Measurements from ENCODE around the gene ZSCAN29. TPM values are rescaled to one million over a fixed set of nuclear protein-coding genes. Genes with fewer than 3 reads are reported as not detected.

ZSCAN29 gene
- total RNA-seq, 1 donor from 2014 or later = 18.2 TPM

DNA sequence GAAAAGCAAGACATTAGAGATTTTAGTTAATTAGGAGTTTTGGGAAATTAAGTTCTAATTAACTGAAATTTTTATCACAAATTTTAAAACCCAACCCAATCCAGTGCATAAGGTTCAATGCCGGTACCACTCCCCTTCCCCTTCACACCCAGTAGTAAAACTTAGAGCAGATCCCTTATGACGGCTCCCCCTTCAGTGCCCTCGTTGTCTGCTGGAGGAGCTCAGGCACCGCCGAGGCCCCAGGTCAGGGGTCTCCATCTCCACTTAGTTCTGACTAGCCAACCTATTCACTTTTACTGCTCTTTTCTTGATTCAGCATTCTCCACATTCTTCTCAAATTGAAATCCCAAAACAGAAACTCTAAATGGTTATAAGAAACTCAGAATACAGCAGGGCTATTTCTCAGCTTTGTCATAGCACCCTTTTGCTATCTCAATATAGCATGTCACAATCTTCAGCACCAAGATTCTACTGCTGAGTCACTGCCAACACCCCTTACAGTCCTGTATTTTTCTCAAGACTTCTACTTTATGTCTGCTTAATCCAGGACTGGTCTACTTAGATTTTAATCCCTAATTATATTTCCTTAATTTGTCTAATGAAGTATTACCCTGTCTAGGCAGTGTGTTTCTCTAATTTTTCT, 39.9 kb upstream of the ZSCAN29 start:
- DNase-seq (ENCODE audit: extremely low spot score in 2 of 2) = no peak
- no peak overlapping the region for H3K4me3 ChIP-seq
- H3K36me3 ChIP-seq = peaks cover 0 to 63% of the 10 kb centered on the region in 2 donors
- no peaks in the 10 kb centered on the region for H3K9me3 ChIP-seq
- TF ChIP-seq, protein P1, sequence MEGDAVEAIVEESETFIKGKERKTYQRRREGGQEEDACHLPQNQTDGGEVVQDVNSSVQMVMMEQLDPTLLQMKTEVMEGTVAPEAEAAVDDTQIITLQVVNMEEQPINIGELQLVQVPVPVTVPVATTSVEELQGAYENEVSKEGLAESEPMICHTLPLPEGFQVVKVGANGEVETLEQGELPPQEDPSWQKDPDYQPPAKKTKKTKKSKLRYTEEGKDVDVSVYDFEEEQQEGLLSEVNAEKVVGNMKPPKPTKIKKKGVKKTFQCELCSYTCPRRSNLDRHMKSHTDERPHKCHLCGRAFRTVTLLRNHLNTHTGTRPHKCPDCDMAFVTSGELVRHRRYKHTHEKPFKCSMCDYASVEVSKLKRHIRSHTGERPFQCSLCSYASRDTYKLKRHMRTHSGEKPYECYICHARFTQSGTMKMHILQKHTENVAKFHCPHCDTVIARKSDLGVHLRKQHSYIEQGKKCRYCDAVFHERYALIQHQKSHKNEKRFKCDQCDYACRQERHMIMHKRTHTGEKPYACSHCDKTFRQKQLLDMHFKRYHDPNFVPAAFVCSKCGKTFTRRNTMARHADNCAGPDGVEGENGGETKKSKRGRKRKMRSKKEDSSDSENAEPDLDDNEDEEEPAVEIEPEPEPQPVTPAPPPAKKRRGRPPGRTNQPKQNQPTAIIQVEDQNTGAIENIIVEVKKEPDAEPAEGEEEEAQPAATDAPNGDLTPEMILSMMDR (IDR thresholded peaks at IDR 0.05) = no peak
- TF ChIP-seq POLR2A (IDR thresholded peaks at IDR 0.05) (no peak), POLR2AphosphoS5 (IDR thresholded peaks at IDR 0.05; ENCODE audit: insufficient read depth in 1 of 2, low read depth in 1 of 2) (no peak)
- H3K4me1 ChIP-seq = no peaks in the 10 kb centered on the region
- intact Hi-C loops (cut with DNase I) = no loop called here
- no peaks in the 10 kb centered on the region for H3K27me3 ChIP-seq
- no peak overlapping the region for H3K27ac ChIP-seq

DNA sequence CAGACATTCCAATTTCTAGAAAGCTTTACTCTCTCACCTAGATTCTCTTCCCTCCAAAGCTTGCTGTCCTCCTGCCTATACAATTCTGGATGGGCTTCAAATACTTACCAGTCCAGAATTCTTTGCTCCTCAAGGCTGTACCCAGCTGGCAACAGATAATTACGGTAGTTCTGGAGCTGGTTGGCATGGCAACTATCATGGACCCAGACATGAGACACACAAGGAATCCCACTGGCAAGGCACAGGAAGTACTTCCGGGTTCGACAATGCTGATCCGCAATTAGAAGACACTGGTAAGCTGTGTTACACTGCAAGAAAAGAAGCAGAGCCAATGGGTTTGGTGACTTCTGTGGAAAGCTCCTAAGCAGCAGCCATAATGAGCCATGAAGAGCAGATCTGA, 37.9 kb upstream of the ZSCAN29 start:
- no peaks in the 10 kb centered on the region for H3K4me1 ChIP-seq
- H3K27ac ChIP-seq = no peak overlapping the region
- H3K27me3 ChIP-seq = no peaks in the 10 kb centered on the region
- intact Hi-C loops (cut with DNase I) = no loop called here
- TF ChIP-seq, protein P1 (IDR thresholded peaks at IDR 0.05) = no peak
- no peak for TF ChIP-seq POLR2AphosphoS5 (IDR thresholded peaks at IDR 0.05; ENCODE audit: insufficient read depth in 1 of 2, low read depth in 1 of 2)
- no peak for TF ChIP-seq POLR2A (IDR thresholded peaks at IDR 0.05)
- H3K36me3 ChIP-seq = peaks cover 0 to 63% of the 10 kb centered on the region in 2 donors
- no peak overlapping the region for H3K4me3 ChIP-seq
- no peak for DNase-seq (ENCODE audit: extremely low spot score in 2 of 2)
- no peaks in the 10 kb centered on the region for H3K9me3 ChIP-seq

GRCh38 chr15:43406808-43407207, 36.0 kb upstream of the ZSCAN29 start:
- DNase-seq (ENCODE audit: extremely low spot score in 2 of 2) = no peak
- Histone ChIP-seq H3K27me3 (no peaks in the 10 kb centered on the region), H3K9me3 (no peaks in the 10 kb centered on the region), H3K4me1 (no peaks in the 10 kb centered on the region), H3K4me3 (no peak overlapping the region), H3K27ac (no peak overlapping the region), H3K36me3 (peaks cover 0 to 54% of the 10 kb centered on the region in 2 donors)
- intact Hi-C loops (cut with DNase I) = no loop called here
- TF ChIP-seq POLR2A (IDR thresholded peaks at IDR 0.05) (no peak), POLR2AphosphoS5 (IDR thresholded peaks at IDR 0.05; ENCODE audit: insufficient read depth in 1 of 2, low read depth in 1 of 2) (no peak)
- TF ChIP-seq, protein P1 (IDR thresholded peaks at IDR 0.05) = no peak

DNA sequence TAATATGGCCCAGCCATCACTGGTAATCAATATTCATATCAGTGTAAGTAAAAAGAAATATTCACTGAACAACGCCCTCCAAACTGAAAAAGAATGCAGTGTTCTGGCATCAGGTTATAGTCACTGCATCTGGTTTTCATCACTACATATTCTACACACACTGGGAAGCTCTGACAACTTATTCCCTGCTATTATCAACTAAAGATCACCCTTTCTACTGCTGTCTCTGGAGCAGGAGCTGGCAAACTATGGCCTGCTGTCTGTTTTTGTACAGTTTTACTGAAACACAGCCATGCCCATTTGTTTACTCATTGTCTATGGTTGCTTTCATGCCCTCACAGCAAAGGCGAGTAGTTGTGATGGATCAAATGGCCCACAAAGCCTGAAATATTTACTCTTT, 35.3 kb upstream of the ZSCAN29 start:
- Histone ChIP-seq H3K9me3 (no peaks in the 10 kb centered on the region), H3K4me3 (no peak overlapping the region), H3K36me3 (peaks cover 0 to 61% of the 10 kb centered on the region in 2 donors), H3K27me3 (no peaks in the 10 kb centered on the region), H3K4me1 (no peaks in the 10 kb centered on the region), H3K27ac (no peak overlapping the region)
- DNase-seq (ENCODE audit: extremely low spot score in 2 of 2) = no peak
- TF ChIP-seq, protein P1 (IDR thresholded peaks at IDR 0.05) = no peak
- no peak for TF ChIP-seq POLR2A (IDR thresholded peaks at IDR 0.05)
- TF ChIP-seq POLR2AphosphoS5 (IDR thresholded peaks at IDR 0.05; ENCODE audit: insufficient read depth in 1 of 2, low read depth in 1 of 2) = no peak
- intact Hi-C loops (cut with DNase I) = no loop called here

DNA sequence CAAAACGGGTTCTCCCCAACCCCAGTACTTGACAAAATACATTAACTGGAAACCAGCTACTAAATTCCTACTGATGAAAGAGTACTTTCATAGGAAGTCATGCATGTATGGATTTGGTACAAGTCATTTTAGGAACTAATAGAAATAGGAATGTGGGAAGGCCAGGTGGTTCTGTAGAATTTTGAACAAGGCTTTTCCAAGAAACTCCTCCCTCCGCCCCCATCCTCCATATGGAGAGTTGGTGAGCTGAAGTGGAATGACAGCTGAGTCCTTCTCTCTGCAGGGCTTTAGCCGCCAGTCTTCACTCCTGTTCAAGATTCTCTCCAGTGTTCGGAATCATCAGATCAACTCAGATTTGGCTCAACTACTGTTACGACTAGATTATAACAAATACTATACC, 33.3 kb upstream of the ZSCAN29 start:
- Histone ChIP-seq H3K36me3 (peaks cover 0 to 67% of the 10 kb centered on the region in 2 donors), H3K4me3 (no peak overlapping the region), H3K4me1 (no peaks in the 10 kb centered on the region), H3K27me3 (no peaks in the 10 kb centered on the region), H3K27ac (no peak overlapping the region), H3K9me3 (no peaks in the 10 kb centered on the region)
- TF ChIP-seq POLR2A (IDR thresholded peaks at IDR 0.05) (no peak), POLR2AphosphoS5 (IDR thresholded peaks at IDR 0.05; ENCODE audit: insufficient read depth in 1 of 2, low read depth in 1 of 2) (no peak)
- TF ChIP-seq, protein P1 (IDR thresholded peaks at IDR 0.05) = no peak
- DNase-seq (ENCODE audit: extremely low spot score in 2 of 2) = no peak
- intact Hi-C loops (cut with DNase I) = no loop called here
